ENCODE results near the gene RET.

The RET gene

GRCh38 chr10:43105102-43105955, 28.5 kb downstream of the RET start:
- peak; percentile 100 for TF ChIP-seq CTCF (IDR thresholded peaks at IDR 0.05; ENCODE audit: insufficient read depth, low read length, missing control alignments)
- peak overlapping the region; percentile 61 for H3K4me3 ChIP-seq (ENCODE audit: low read depth, low read length)
- no peak for DNase-seq (ENCODE audit: low read depth, low spot score)
- CTCF ChIA-PET, result interaction anchor here (0.8 to 5.6 kb wide), 9 partner anchors 10 to 352 kb away, joined by 3 to 49 read pairs (median 3); no protein-coding TSS in a partner anchor
- POLR2A ChIA-PET, result no interaction called here

- POLR2A ChIA-PET, result no interaction called here
- no peak for DNase-seq (ENCODE audit: low read depth, low spot score)
- no peak overlapping the region for H3K4me3 ChIP-seq (ENCODE audit: low read depth, low read length)
- CTCF ChIA-PET, result interaction anchor here (0.8 to 5.6 kb wide), 6 partner anchors 9 to 353 kb away, joined by 3 to 49 read pairs (median 6); no protein-coding TSS in a partner anchor
- no peak for TF ChIP-seq CTCF (IDR thresholded peaks at IDR 0.05; ENCODE audit: insufficient read depth, low read length, missing control alignments)
Measured at GRCh38 chr10:43105956-43106229, 29.0 kb downstream of the RET start.

GRCh38 chr10:43106256-43107091, 29.6 kb downstream of the RET start:
- CTCF ChIA-PET, result interaction anchor here (0.8 to 5.6 kb wide), 5 partner anchors 9 to 353 kb away, joined by 3 to 49 read pairs (median 10); no protein-coding TSS in a partner anchor

GRCh38 chr10:43108951-43109350, 32.1 kb downstream of the RET start:
- ChIA-PET CTCF (interaction anchor here (3.6 kb wide), 1 partner anchor 244 kb away, joined by 17 read pairs; no protein-coding TSS in a partner anchor), POLR2A (no interaction called here)
- no peak for TF ChIP-seq CTCF (IDR thresholded peaks at IDR 0.05; ENCODE audit: insufficient read depth, low read length, missing control alignments)
- DNase-seq (ENCODE audit: low read depth, low spot score), result no peak
- no peak overlapping the region for H3K4me3 ChIP-seq (ENCODE audit: low read depth, low read length)

More at GRCh38 chr10:43106256-43107091, 29.6 kb downstream of the RET start:
- POLR2A ChIA-PET, result no interaction called here
- no peak overlapping the region for H3K4me3 ChIP-seq (ENCODE audit: low read depth, low read length)
- no peak for DNase-seq (ENCODE audit: low read depth, low spot score)
- no peak for TF ChIP-seq CTCF (IDR thresholded peaks at IDR 0.05; ENCODE audit: insufficient read depth, low read length, missing control alignments)

GRCh38 chr10:43109671-43110249, 32.9 kb downstream of the RET start:
- ChIA-PET POLR2A (interaction anchor here (1.2 kb wide), 1 partner anchor 28 kb away, joined by 3 read pairs; the partner anchor contains the start of gene CSGALNACT2), CTCF (interaction anchor here (3.6 kb wide), 1 partner anchor 245 kb away, joined by 17 read pairs; no protein-coding TSS in a partner anchor)
- no peak overlapping the region for H3K4me3 ChIP-seq (ENCODE audit: low read depth, low read length)
- DNase-seq (ENCODE audit: low read depth, low spot score), result no peak
- no peak for TF ChIP-seq CTCF (IDR thresholded peaks at IDR 0.05; ENCODE audit: insufficient read depth, low read length, missing control alignments)
